Amniotic epithelial cell (primary cell): ENCODE data around the gene GUF1.

Source experiments
- DNase-seq: peaks from one replicate; pipeline ENCODE4 v3.0.0-alpha.2; 2010; ENCODE audit warnings: low read depth

The GUF1 gene, protein sequence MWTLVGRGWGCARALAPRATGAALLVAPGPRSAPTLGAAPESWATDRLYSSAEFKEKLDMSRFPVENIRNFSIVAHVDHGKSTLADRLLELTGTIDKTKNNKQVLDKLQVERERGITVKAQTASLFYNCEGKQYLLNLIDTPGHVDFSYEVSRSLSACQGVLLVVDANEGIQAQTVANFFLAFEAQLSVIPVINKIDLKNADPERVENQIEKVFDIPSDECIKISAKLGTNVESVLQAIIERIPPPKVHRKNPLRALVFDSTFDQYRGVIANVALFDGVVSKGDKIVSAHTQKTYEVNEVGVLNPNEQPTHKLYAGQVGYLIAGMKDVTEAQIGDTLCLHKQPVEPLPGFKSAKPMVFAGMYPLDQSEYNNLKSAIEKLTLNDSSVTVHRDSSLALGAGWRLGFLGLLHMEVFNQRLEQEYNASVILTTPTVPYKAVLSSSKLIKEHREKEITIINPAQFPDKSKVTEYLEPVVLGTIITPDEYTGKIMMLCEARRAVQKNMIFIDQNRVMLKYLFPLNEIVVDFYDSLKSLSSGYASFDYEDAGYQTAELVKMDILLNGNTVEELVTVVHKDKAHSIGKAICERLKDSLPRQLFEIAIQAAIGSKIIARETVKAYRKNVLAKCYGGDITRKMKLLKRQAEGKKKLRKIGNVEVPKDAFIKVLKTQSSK

DNA sequence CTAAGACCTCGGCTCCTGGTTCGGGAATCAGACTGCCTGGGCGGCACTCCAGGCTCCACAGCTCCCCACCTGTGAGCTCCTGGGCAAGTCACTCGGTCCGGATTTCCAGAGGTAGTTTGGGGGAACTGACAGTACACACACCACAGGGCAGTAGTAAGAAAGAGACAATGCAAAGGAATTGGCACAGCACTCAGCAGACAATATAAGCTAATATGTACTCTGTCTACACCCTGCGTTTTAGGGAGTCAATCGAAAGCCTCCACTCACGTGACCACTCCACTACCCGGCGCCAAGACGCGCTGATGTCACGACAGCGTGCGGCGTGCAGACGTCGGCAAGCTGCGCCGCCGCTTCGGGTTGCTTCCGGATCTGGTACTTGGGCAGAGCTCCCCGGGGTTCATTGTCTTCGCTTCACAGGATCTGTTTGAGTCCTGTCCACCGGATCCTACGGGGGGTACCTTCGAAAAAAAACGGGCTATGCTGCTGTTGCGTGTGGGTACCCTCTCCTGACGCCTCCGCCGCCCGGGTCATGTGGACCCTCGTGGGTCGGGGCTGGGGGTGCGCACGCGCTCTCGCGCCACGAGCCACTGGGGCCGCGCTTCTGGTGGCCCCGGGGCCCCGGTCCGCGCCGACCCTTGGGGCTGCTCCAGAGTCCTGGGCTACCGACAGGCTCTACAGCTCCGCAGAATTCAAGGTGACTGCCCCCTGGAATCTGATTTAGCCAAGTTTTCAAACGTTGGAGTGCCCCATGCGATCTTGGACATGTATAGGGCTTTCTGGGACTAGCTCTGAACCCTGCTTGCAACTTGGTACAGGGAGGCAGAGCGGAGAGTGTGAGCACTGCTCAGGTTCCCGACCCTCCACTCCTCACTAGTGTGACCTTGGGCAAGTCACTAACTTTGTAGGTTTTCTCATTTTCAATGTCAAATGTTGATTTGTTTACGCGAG is at the start of gene GUF1:
Gene GUF1 (plus strand): TSS at position 327 of the 948 bp plus-strand sequence. CDS start 203 bp downstream, at position 530.
- DNase-seq = peak; percentile 84

GRCh38 chr4:44629280-44629866 is 48.8 kb upstream of the GUF1 start:
- DNase-seq = peak; percentile 34

DNA sequence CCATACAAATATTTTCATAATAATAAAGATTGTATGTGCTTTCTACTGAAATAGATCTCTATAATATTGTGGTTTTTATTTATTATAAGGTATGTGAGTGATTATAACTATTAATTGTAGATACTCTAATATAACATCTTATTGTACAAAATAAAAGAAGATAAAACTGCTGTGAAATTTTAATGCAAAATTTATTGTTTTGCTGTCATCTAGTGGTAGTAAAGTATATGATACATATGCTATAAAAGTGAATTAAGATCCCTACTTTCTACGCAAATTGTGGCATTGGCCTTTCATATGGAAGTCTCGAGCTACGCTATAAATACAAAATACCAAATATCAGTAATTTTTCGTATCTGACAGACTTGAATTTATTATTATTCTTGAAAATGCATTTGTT is 46.1 kb upstream of the GUF1 start:
- no peak for DNase-seq

GRCh38 chr4:44632733-44633132 is 45.5 kb upstream of the GUF1 start:
- no peak for DNase-seq

GRCh38 chr4:44638091-44638490 is 40.1 kb upstream of the GUF1 start:
- DNase-seq = no peak

DNA sequence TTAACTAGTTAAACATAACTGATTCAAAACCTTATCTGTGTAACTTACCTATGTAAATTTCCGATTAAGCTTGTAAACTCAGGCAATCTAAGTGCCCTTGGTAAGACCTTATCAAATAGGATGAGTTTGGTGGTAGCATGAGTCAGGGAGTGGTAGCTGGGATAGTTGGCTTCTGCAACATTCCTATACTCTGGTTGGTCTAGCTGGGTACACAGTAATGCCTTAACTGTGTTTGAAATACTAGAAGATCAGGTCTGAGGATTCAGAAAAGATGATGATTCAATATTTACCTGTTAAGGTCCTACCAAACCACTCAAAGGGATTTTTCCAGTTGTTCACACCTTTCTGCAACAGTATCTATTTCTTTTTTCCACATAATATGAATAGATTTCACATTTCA is 32.1 kb upstream of the GUF1 start:
- DNase-seq = no peak

DNA sequence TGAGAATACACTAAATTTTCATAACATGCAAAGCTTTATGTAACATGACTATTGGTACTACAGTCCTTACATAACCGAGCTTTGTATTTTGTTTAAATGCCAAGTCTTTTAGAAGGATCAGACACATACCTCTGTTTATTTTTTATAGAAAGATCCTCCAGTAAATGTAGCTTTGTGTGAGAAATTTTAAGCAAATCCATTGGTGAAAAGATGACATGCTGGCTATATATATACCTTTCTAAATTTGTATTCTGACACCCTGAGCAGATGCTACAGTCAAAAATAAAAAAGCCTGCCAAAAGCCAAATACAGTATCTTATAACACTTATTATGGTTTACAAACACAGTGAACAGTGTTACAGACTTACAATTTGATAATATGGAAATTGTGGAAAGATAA is 26.8 kb upstream of the GUF1 start, which contains the start of gene YIPF7:
Gene YIPF7 (minus strand): TSS at position 201 of the 400 bp plus-strand sequence. CDS start 1,525 bp downstream, outside the sequence.
- no peak for DNase-seq

- DNase-seq = no peak
These were observed 26.2 kb upstream of the GUF1 start for GRCh38 chr4:44652002-44652401.

DNA sequence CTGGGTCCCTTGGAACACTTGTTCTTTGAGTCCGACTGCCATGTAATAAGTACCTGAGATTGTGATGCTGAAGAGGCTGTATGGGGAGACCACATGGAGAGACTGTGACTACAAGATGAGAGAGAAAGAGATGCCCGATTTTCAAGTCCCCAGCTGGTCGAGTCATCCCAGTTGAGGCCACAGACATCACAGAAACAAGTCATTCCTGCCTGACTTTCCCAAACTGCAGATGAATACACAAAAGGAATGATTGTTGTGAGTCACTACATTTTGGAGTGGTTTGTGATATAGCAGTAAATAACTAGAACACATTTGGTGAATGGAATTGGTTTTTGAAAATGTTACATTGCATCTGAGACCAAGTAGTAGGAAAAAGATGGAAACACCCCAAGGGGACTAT is 17.8 kb upstream of the GUF1 start:
- no peak for DNase-seq

DNA sequence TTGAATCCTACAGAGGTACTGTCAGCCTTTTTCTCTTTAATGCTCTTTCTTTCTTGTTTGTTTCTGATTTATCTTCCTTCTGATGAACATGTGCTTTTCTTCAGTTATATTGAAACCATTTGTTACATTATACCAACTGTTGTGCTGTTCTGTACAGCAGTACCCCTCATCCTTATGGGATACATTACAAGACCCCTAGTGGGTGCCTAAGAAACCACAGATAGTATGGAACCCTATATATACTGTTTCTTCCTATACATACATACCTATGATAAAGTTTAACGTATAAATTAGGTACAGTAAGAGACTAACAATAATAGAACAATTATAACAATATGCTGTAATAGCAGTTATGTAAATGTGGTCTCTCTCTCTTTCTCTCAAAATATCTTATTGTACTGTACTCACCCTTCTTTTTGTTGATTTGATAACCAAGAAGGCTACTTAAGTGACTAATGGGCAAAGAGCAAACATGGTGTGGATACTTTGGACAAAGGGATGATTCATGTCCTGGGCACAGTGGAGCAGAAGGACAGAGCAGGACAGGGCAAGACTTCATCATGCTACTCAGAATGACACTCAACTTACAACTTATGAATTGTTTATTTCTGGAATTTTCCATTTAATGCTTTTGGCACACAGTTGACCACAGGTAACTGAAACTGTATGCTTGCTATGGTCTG is 16.1 kb upstream of the GUF1 start:
- DNase-seq = no peak

DNA sequence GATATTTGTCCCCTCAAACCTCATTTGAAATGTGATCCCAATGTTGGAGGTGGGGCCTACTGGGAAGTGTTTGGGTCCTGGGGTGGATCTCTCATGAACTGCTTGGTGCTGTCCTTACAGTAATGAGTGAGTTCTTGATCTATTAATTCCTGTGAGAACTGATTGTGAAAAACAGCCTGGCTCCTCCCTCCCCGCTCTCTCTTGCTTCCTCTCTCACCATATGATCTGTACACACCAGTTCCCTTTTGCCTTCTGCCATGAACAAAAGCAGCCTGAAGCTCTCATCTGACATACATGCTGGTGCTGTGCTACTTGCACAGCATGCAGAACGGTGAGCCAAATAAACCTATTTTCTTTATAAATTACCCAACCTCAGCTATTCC is 15.6 kb upstream of the GUF1 start:
- no peak for DNase-seq

GRCh38 chr4:44663539-44664263 is 14.5 kb upstream of the GUF1 start:
- DNase-seq = no peak

DNA sequence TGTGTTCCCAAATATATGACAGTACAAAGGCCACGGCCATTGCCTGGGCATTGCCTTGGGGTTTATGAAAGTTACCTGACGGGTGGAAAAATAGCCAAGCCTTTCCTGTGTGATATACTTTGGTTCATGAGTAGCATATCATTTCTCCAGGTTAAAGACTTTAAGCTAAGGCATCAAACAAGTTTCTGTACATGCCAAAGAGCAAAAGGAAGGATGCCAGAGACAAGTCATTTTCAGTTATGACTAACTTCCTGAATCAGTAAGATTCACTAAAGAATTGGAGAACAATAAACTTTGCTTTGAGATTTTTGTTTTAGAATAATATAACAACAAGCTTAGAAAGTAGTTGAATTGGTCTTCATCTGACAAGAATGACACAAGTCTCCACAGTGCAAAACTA is 9.7 kb upstream of the GUF1 start:
- no peak for DNase-seq

DNA sequence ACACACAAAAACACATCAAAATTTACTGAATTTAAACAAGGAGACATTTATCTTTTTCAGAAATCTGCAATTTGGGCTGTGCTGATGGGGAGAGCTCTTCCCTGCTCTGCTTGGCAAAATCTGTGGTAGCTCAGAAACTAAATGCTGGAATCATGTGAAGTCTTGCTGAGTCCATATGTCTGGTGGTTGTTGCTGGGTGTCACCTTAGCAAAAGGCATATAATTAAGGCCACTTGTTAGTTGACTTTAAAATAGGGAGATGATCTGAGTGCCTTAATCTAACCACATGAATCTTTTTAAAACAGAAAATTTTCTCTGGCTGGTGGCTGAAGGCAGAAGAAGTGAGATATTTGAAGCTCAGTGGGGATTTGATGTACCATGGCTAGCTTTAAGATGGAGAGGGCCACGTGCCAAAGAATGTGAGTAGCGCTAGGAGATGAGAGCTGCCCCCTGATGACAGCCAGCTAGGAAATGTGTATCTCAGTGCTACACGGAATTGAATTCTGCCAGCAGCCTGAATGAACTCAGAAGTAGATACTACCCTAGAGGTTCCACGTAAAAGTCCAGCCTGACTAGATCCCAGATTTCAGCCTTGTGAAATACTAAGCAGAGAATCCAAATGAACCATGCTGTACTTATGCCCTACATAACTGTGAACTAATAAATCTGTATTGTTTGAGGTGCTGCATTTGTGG is 7.6 kb upstream of the GUF1 start:
- DNase-seq = no peak

- DNase-seq = no peak
These were observed 6.6 kb upstream of the GUF1 start for GRCh38 chr4:44671636-44672035.

- no peak for DNase-seq
These were observed 3.7 kb upstream of the GUF1 start for GRCh38 chr4:44674471-44674870.

DNA sequence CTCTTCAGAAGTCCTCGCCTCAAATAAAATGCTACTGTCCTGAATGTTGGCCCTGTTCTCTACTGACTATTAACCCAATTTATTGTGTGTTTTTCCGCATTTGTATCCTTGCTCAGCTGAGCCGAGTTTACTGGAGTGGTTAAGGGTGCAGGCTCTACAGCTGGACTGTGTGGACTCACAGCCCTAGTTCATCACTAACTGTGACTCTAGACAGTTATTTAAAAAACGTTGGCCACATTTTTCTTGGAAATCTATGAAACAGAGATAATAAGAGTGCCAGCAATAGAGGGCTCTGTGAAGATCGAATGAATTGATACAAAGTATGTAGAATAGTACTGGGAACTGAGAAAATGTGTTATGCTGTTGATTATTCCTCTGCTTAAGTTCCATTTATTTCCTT is 2.9 kb upstream of the GUF1 start:
- DNase-seq = no peak

DNA sequence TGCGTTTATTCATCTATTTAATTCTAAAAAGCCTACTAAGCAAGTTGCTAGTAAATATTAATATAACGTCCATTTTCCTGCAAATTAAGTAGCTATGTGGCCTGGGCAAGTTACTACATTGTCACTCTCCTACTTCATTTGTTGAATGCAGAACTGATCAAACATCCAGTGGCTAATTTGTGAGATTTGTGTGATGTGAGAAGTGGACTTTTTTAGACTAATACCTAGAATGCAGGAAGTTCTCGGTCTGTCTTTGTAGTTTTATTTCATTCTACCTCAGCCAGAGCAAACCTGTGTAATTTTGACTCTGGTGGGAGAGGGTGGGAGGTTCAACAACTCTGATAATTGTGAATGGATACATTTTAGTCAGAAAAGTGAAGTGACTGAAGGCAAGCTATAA is 840 bp downstream of the GUF1 start:
- no peak for DNase-seq

- no peak for DNase-seq
These were observed 6.4 kb downstream of the GUF1 start for GRCh38 chr4:44684648-44685047.

GRCh38 chr4:44700427-44700826 is 22.2 kb downstream of the GUF1 start:
- DNase-seq = no peak
